Liver (tissue), 9 donors: ENCODE measurements around the gene BNIPL. TPM values are rescaled to one million over a fixed set of nuclear protein-coding genes. Genes with fewer than 3 reads are reported as not detected.

Experiments used
- DNase-seq: peaks from one replicate; pipeline ENCODE4 v3.0.0-alpha.2; 2017; ENCODE audit warnings: low spot score
- H3K27ac ChIP-seq, 2 donors: one replicate each; pipeline ENCODE4 v1.7.0; 2013; ENCODE audit warnings: inconsistent platforms in 2 of 2, low read length in 2 of 2, control low read depth in 1 of 2, low read depth in 1 of 2, mild to moderate bottlenecking in 1 of 2
- H3K27me3 ChIP-seq, 4 donors: one replicate each; pipeline versions ENCODE4 v1.6.1 to v1.7.0; 2013; ENCODE audit warnings: low read length in 3 of 4, inconsistent platforms in 1 of 4, mild to moderate bottlenecking in 1 of 4, moderate library complexity in 1 of 4; ENCODE audit not compliant: control insufficient read depth in 4 of 4, insufficient read depth in 4 of 4
- H3K36me3 ChIP-seq, 4 donors: one replicate each; pipeline versions ENCODE4 v1.6.1 to v1.7.0; 2013; ENCODE audit warnings: low read length in 3 of 4, mild to moderate bottlenecking in 3 of 4, low read depth in 1 of 4, moderate library complexity in 1 of 4; ENCODE audit not compliant: control insufficient read depth in 4 of 4, insufficient read depth in 3 of 4
- H3K4me1 ChIP-seq, 4 donors: one replicate each; pipeline versions ENCODE4 v1.6.1 to v1.7.0; 2013; ENCODE audit warnings: low read length in 3 of 4, mild to moderate bottlenecking in 3 of 4, moderate library complexity in 1 of 4; ENCODE audit not compliant: control insufficient read depth in 4 of 4, insufficient read depth in 4 of 4
- H3K4me3 ChIP-seq, 3 donors: one replicate each; pipeline versions ENCODE4 v1.6.1 to v1.7.0; 2013; ENCODE audit warnings: low read length in 3 of 3, control low read depth in 1 of 3, low read depth in 1 of 3, mild to moderate bottlenecking in 1 of 3
- H3K9ac ChIP-seq, 2 donors: one replicate each; pipeline ENCODE4 v1.7.0; 2013; ENCODE audit warnings: low read length in 2 of 2, mild to moderate bottlenecking in 2 of 2, moderate library complexity in 2 of 2, control low read depth in 1 of 2, low read depth in 1 of 2
- H3K9me3 ChIP-seq, 4 donors: one replicate each; pipeline versions ENCODE4 v1.6.1 to v1.7.0; 2013; ENCODE audit warnings: low read length in 3 of 4; ENCODE audit not compliant: control insufficient read depth in 4 of 4
- CTCF ChIP-seq: fragments of 150-350 bp; IDR thresholded peaks from 2 replicates; pipeline ENCODE4 v1.5.1; 2017; ENCODE audit warnings: improper control_type of control experiment, low read depth, low read length; ENCODE audit not compliant: missing input control
- EGR1 ChIP-seq, 2 donors: IDR thresholded peaks; 2 replicates each; pipeline ENCODE4 v1.6.1; 2016 to 2018; ENCODE audit warnings: antibody characterized with exemption in 2 of 2, low read depth in 2 of 2
- FOXA1 ChIP-seq: IDR thresholded peaks from 2 replicates; pipeline ENCODE4 v1.6.1; 2016; ENCODE audit warnings: antibody characterized with exemption
- GABPA ChIP-seq, 2 donors: IDR thresholded peaks in 1 of 2; conservative IDR thresholded peaks in 1 of 2; 2 replicates each; pipeline ENCODE4 v1.6.1; 2016; ENCODE audit warnings: antibody characterized with exemption in 2 of 2, mild to moderate bottlenecking in 1 of 2, moderate library complexity in 1 of 2
- HNF4A ChIP-seq, 2 donors: conservative IDR thresholded peaks; 2 replicates each; pipeline ENCODE4 v1.6.1; 2016; ENCODE audit warnings: antibody characterized with exemption in 2 of 2, mild to moderate bottlenecking in 2 of 2
- HNF4G ChIP-seq: IDR thresholded peaks from 2 replicates; pipeline ENCODE4 v1.6.1; 2016; ENCODE audit warnings: antibody characterized with exemption
- JUND ChIP-seq, 2 donors: IDR thresholded peaks; 2 replicates each; pipeline ENCODE4 v1.6.1; 2016; ENCODE audit warnings: antibody characterized with exemption in 2 of 2
- NR2F2 ChIP-seq: IDR thresholded peaks from 2 replicates; pipeline ENCODE4 v1.6.1; 2016; ENCODE audit warnings: antibody characterized with exemption
- RAD21 ChIP-seq, 2 donors: IDR thresholded peaks; 2 replicates each; pipeline ENCODE4 v1.6.1; 2016; ENCODE audit warnings: antibody characterized with exemption in 2 of 2, mild to moderate bottlenecking in 2 of 2
- RXRA ChIP-seq, 2 donors: IDR thresholded peaks; 2 replicates each; pipeline ENCODE4 v1.6.1; 2017 to 2018; ENCODE audit warnings: antibody characterized with exemption in 2 of 2, mild to moderate bottlenecking in 1 of 2
- SP1 ChIP-seq: IDR thresholded peaks from 2 replicates; pipeline ENCODE4 v1.6.1; 2018; ENCODE audit warnings: antibody characterized with exemption, mild to moderate bottlenecking
- TAF1 ChIP-seq: conservative IDR thresholded peaks from 2 replicates; pipeline ENCODE4 v1.6.1; 2016; ENCODE audit warnings: antibody characterized with exemption, mild to moderate bottlenecking
- YY1 ChIP-seq: IDR thresholded peaks from 2 replicates; pipeline ENCODE4 v1.6.1; 2016; ENCODE audit warnings: antibody characterized with exemption, mild to moderate bottlenecking
- WGBS: extraction: QIAGEN DNeasy Blood & Tissue Kit; methylation state at CpG from one replicate; pipeline ENCODE4 v1.1.7; 2013; 5-methylcytosine and 5-hydroxymethylcytosine counted together
- polyA plus RNA-seq, 2 donors: library from polyadenylated mRNA; stranded (reverse) in 1 of 2; unstranded in 1 of 2; fragments of 200-250 nt in 1 of 2; fragments of >200 nt in 1 of 2; fragmentation: Nextera tagmentation in 1 of 2; extraction: Ambion mirVana in 1 of 2; gene quantifications; one replicate each; pipeline versions ENCODE4 v1.2.1 to v1.2.3, GENCODE V29; 2013 to 2015
- total RNA-seq, 2 donors: library from RNA; depleted of rRNA; stranded (reverse); fragments of >200 nt; gene quantifications; one replicate each; pipeline ENCODE4 v1.2.3, GENCODE V29; 2014
- TF ChIP-seq, protein P1 (sequence below): IDR thresholded peaks from 2 replicates; pipeline ENCODE4 v1.6.1; 2016; ENCODE audit warnings: antibody characterized with exemption
- TF ChIP-seq, protein P2 (sequence below): IDR thresholded peaks from 2 replicates; pipeline ENCODE4 v1.6.1; 2016; ENCODE audit warnings: antibody characterized with exemption, mild to moderate bottlenecking
- donor health status: healthy.
- donor health status: healthy.
- donor health status: healthy.
- donor health status: healthy.
- donor health status: healthy.

The BNIPL gene
- total and polyA plus RNA-seq, 4 donors: 0.09 to 0.84 (median 0.14) TPM

DNA sequence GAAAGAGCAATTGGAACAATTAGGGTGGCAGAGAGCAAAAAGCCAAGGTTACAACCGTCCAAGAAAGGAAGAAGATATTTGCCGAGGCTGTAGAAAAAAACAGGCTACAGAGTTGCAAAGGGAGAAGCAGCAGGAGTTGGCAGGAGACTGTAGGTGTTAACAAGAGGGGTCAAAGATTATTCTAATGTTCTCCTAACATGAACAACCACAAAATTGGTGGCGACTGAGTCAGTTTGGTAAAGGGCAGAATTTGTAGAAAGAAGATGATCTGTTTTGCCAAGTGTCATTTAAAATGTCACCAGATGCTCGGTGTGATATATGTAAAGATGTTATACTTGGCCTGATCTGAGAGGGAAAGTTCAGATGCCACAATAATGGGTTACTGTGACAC is 28.5 kb upstream of the BNIPL start (continued):
- TF ChIP-seq, protein P1, sequence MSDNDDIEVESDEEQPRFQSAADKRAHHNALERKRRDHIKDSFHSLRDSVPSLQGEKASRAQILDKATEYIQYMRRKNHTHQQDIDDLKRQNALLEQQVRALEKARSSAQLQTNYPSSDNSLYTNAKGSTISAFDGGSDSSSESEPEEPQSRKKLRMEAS: no peak
- TF ChIP-seq GABPA (IDR thresholded peaks at IDR 0.05 in 1 of 2, conservative IDR thresholded peaks at IDR 0.05 in 1 of 2): no peak

DNA sequence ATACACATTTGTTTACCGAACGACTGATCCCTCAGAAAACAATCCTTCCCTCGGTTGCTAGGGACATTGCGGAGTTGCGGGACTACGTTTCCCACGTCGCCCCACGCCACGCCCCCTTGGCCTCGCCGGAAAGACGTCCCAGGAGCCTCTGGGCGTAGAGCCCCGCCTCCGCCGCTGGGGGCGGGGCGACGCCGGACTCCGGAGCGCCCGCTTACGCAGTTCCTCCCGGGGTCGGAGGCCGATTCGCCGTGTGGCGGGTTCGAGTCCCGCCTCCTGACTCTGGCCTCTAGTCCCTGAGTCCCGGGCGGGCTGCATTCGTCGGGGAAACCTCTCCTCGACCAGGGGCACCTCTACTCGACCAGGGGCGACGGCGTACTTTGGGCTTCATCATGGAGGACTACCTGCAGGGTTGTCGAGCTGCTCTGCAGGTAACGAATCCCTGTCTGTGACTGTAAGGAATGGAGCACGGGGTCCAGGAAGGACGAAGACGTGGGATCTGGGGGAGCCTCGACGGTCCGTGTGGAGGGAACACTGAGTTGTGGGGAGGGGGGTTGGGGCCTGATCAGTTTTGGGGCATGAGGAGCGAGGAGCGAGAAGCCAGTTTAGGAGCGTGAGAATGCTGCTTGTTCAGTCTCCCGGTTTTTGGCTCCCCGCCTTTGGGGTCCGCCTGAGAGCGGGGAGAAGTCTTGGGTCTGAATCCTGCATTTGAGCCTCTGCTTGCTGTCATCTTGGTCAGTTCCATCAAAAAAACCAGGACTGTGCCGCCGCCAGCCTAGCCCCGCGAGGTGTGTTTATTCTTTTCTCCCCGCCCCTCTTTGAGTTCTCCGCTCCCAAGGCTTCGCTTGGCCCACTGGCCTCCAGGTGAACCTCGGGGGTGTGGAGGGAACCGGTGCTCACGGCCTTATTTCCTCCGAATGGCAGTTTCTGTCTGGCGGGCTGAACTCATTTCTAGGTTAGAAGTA is 27.9 kb upstream of the BNIPL start, which contains the start of gene PRUNE1:
PRUNE1 (plus strand) TSS at position 206 of the 962 bp plus-strand sequence; CDS start at position 390, 184 bp downstream.
- under 1% methylated on average over 69 of the region's 69 CpGs for WGBS
- Histone ChIP-seq H3K27ac (peak within 1 kb of the TSS; percentile 84), H3K36me3 (no peaks in the 10 kb centered on the region), H3K4me3 (peak within 1 kb of the TSS; percentile 53 to 78 (median 76)), H3K9ac (peak within 1 kb of the TSS; percentile 42 to 95), H3K4me1 (peaks cover 16 to 70% (median 61%) of the 10 kb centered on the region in 4 donors), H3K9me3 (no peaks in the 10 kb centered on the region), H3K27me3 (no peaks in the 10 kb centered on the region)
- DNase-seq: peak; percentile 97
- TF ChIP-seq GABPA (IDR thresholded peaks at IDR 0.05 in 1 of 2, conservative IDR thresholded peaks at IDR 0.05 in 1 of 2): peak; percentile 34 to 89
- peak; percentile 62 to 68 for TF ChIP-seq HNF4A (conservative IDR thresholded peaks at IDR 0.05)
- peak in 1 of 2 donors; percentile 21 for TF ChIP-seq RAD21 (IDR thresholded peaks at IDR 0.05)
- TF ChIP-seq EGR1 (IDR thresholded peaks at IDR 0.05; ENCODE audit: low read depth in 2 of 2): peak in 1 of 2 donors; percentile 24
- TF ChIP-seq JUND (IDR thresholded peaks at IDR 0.05): peak in 1 of 2 donors; percentile 54
- peak; percentile 63 for TF ChIP-seq HNF4G
- TF ChIP-seq YY1: peak; percentile 31
- peak; percentile 70 to 83 for TF ChIP-seq RXRA (IDR thresholded peaks at IDR 0.05)
- no peak for TF ChIP-seq TAF1
- TF ChIP-seq CTCF: no peak
- peak; percentile 80 for TF ChIP-seq SP1
- TF ChIP-seq, protein P1: no peak
- TF ChIP-seq FOXA1: peak; percentile 8
- TF ChIP-seq, protein P2, sequence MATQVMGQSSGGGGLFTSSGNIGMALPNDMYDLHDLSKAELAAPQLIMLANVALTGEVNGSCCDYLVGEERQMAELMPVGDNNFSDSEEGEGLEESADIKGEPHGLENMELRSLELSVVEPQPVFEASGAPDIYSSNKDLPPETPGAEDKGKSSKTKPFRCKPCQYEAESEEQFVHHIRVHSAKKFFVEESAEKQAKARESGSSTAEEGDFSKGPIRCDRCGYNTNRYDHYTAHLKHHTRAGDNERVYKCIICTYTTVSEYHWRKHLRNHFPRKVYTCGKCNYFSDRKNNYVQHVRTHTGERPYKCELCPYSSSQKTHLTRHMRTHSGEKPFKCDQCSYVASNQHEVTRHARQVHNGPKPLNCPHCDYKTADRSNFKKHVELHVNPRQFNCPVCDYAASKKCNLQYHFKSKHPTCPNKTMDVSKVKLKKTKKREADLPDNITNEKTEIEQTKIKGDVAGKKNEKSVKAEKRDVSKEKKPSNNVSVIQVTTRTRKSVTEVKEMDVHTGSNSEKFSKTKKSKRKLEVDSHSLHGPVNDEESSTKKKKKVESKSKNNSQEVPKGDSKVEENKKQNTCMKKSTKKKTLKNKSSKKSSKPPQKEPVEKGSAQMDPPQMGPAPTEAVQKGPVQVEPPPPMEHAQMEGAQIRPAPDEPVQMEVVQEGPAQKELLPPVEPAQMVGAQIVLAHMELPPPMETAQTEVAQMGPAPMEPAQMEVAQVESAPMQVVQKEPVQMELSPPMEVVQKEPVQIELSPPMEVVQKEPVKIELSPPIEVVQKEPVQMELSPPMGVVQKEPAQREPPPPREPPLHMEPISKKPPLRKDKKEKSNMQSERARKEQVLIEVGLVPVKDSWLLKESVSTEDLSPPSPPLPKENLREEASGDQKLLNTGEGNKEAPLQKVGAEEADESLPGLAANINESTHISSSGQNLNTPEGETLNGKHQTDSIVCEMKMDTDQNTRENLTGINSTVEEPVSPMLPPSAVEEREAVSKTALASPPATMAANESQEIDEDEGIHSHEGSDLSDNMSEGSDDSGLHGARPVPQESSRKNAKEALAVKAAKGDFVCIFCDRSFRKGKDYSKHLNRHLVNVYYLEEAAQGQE: peak; percentile 21
- peak; percentile 66 for TF ChIP-seq NR2F2
